ENCODE results near the gene GGTLC2. TPM values are rescaled to one million over a fixed set of nuclear protein-coding genes. Genes with fewer than 3 reads are reported as not detected.
"Not testable (repeated sequence)": the region's sequence is repeated elsewhere in the genome, so short reads cannot be mapped to it uniquely, and the experiment has no call there.

The GGTLC2 gene
- not detected in 2 replicates for total RNA-seq

DNA sequence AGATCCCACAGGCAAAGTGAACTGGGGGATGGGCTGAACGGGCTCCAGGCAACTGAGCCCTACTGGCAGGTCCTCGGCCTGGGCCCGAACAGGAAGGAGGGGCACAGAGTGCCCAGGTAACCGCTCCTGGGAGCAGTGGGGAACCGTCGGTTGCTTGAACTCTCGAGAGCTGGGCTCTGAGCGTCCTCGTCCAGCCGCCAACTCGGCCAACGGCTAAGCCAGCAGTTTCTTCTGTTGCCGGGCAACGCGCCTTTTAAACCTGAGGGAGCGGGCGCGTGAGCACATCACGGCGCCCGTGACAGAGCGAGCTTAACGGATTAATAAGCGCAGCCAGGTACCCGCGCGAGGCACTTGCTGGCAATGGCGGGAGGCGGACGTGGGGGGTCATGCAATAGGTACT lies at the start of gene GGTLC2:
Gene GGTLC2, plus strand, starts transcription at position 301 of the 400 bp plus-strand sequence. CDS start 1,732 bp downstream, outside the sequence.
- not testable (repeated sequence) for DNase-seq (ENCODE audit: extremely low read depth, low read depth, low spot score)

DNA sequence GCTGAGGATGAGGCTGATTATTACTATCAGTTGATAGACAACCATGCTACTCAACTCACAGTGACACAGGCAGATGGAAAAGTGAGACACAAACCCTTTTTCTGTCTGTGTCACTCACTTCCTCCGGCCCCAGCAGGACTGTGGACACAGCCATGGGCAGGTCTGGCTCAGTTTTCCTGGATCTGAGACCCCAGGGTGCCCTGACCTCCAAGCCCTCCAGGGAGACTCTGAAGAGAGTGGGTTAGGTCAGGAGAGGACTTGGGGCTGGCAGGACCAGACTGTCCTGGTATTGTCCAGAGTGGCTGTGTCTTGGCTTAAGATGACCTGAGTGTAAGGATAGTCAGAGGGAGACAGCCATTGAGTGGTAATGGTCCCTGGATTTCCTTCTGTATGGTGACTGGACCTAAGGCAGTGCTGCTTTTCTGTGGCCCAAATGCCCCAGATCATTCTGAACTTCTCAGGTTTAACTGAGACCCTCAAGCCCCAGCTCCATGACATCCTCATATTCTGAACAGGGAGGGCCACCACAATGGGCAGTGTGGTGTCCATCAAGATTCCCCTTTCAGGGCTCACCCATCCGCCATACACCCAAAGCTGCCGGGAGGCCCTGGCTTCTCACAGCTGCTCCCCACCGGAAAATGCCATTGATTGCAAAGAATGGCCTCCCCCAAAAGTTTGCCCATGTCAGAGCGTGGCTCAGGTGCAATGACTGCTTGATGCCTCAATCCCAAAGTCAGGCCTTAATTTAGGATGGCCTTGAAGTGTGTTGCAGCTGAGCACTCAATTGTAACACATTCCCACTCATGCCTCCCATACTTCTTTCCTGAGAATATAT lies 49.2 kb upstream of the GGTLC2 start:
- DNase-seq (ENCODE audit: extremely low read depth, low read depth, low spot score) = no peak

DNA sequence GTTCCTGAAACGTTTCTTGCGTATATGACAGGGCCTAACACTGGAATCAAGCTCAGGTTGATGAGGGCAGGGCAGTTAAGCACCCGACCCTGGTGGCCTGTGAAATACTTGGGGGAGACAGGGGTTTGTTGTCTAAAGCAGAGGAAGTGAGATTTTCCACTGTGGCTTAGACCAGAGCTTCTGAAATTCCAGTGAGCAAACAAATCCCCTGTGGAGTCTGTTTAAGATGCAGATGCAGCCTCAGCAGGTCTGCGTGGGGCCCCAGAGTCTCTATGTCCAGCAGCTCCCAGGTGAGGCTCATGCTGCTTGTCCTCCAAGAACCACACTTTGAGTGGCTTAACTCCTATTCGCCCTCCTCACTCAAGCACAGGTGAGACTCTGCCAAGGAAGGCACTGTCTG lies 46.3 kb upstream of the GGTLC2 start:
- DNase-seq (ENCODE audit: extremely low read depth, low read depth, low spot score) = no peak

DNA sequence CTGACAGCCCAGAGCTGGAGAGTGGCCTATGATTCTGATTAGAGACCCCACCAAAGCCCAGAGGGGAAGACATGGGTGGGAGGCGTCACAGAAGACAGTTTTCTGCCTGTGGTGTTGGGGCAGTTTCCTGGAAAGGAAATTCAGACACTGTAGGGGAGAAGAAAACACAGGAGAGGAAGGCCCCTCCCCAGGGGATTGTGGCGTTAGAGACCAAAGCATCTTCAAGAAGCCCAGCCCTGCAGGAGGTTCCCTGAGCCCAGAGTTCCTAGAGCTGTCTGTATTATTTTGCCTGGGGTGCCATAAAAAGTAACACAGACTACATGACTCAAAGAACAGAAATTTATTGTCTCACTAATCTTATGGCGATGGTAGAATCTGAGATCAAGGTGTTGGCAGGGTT lies 45.2 kb upstream of the GGTLC2 start:
- DNase-seq (ENCODE audit: extremely low read depth, low read depth, low spot score) = no peak

DNA sequence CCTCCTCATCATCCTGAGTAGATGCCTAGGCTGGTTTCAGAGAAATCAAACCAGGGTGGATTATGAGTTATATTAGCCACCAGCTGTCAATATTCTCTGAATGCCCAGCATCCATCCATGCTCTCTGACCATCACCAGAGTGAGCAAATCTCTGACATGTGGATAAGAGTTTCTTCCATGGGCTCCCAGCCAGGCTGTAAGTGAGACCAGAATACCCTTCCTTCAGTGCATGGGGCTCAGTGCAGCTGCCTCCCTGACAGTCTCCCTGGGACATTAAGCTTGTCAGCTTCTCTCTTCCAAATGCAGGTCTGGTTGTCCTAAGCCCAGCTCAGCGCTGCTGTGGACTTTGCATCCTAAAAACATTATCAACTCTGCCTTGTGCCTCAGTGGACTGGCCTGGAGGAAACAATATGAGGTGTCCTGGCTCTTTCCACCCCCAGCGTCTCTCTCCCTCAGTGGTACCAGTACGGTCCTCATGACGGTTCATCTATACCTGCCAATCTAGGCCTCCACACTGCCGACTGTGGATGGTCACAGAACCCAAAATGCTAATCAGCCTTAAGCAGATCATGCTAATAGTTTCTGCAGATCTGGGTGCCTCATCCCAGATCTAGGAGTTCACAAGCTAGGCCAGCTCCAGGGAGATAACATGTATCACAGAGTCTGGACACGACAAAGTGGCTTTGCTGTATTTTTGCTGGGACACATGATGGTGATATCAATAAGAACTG lies 43.7 kb upstream of the GGTLC2 start:
- DNase-seq (ENCODE audit: extremely low read depth, low read depth, low spot score) = no peak

DNA sequence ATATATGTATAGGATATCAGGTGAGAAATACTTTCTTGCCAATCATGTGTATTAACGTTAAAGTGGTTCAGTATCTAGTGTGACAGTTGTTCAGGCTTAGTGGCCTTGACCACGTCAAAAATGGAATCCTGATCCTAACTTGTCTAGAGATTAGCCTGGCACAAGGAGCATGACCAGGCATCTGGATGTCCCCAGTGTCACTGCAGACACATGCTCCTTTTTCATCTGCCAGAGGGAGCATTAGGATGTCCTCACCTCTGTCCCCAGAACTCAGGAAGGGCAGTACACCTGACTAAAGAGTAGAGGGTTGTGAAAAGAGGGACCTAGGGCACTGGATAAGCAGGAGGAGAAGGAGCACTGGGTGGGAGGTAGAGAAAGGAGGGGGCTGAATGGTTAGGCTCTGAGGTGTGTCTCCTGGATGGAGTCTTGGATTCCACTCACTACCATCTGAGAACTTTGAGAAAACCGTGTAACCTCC lies 40.9 kb upstream of the GGTLC2 start:
- DNase-seq (ENCODE audit: extremely low read depth, low read depth, low spot score) = no peak

DNA sequence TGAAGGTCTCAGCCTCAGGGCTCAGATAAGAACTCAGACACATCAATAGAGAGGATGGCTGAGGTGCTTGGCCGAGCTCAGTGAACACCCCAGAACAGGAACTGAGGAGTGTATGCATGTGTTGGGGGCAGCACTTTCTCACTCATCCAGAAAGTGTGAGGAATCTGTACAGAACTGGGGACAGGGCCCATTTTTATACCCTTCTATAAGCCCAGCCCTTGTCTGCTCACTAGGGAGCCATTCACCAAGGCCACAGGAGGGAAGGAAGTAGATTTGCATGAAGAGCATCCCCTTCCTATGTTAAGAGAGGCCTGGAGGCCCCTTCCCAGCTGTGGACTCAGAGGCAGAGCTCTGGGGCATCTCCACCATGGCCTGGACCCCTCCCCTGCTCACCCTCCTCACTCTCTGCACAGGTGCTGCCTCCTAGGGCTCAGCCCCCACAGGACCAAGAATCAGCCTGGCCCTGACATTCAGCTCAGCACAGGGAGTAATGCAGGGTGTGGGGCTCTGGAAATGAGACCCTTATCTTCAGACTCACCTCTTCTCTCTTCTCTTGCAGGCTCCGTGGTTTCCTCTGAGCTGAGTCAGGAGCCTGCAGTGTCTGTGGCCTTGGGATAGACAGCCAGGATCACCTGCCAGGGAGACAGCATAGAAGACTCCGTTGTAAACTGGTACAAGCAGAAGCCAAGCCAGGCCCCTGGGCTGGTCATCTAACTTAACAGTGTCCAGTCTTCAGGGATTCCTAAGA lies 39.9 kb upstream of the GGTLC2 start:
- no peak for DNase-seq (ENCODE audit: extremely low read depth, low read depth, low spot score)

DNA sequence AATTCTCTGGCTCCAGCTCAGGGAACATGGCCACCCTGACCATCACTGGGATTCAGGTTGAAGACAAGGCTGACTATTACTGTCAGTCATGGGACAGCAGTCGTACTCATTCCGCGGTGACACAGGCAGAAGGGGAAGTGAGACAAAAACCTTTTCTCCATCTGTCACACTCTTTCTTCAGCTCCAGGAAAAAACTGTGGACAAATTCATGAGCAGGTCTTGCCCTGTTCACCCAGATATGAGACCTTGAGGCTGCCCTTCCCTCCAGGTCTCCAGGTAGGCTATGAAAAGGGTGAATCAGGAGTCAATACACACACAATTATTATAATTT lies 39.4 kb upstream of the GGTLC2 start:
- DNase-seq (ENCODE audit: extremely low read depth, low read depth, low spot score) = no peak

DNA sequence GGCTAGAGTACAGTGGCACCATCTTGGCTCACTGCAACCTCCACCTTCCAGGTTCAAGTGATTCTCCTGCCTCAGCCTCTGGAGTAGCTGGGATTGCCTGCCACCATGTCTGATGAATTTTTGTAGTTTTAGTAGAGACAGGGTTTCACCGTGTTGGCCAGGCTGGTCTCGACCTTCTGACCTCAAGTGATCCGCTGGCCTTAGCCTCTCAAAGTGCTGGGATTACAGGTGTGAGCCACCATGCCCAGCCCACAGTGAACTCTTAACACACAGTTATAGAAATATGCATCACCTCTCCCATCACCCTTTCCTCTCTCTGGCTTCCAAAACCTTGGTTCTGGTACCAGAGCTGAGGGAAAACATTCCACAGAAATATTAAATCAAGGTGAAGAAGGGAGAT lies 36.4 kb upstream of the GGTLC2 start:
- not testable (repeated sequence) for DNase-seq (ENCODE audit: extremely low read depth, low read depth, low spot score)

DNA sequence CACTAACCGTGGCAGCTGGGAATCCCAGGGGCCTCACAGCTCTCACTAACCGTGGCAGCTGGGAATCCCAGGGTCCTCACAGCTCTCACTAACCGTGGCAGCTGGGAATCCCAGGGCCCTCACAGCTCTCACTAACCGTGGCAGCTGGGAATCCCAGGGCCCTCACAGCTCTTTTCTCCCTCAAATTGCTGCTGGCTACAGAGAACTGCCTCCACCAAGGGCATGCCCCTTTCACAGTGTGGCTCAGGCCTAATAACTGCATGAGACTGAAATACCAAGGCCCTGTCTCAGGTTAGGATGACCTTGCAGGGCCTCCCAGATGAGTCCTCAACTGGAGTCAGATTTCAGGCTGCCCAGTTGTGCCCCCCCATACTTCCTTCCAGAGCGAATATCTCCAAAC lies 35.1 kb upstream of the GGTLC2 start:
- no peak for DNase-seq (ENCODE audit: extremely low read depth, low read depth, low spot score)

DNA sequence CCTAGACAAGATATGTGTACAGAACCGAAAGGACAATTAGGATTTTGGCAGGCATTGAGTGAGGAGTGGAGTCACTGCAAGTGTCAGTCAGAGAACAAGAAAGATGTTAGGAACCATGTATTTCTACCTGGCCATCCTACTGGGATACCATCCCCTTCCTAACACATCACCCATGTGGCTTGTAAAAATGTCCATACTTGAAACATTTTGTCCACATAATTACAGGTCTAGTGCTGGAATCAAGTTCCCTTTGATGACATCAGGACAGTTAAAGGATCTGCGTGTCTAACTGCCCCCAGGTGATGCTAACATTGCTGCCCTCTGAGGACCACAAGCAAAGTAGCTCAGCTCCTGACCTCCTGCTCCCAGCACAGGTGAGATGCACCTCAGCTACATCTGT lies 31.9 kb upstream of the GGTLC2 start:
- DNase-seq (ENCODE audit: extremely low read depth, low read depth, low spot score) = no peak

DNA sequence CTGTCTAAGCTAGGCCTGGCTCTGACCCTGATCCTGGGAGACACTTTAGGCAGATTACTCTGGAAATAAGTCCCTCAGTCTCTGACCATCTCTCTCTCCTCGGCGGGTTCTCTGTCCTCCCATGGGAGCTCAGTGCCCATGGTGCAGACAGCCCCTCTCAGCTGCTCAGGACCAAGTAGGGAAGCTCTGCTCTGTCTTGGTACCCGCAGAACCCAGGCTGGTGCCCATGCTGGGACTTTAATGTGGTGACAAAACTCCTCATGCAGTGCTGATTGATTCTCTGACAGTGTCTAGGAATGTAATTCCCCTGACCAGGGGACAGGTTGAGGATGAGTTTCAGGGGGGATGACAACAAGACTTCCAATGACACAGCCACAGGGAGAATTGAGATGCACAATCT lies 30.3 kb upstream of the GGTLC2 start:
- no peak for DNase-seq (ENCODE audit: extremely low read depth, low read depth, low spot score)

DNA sequence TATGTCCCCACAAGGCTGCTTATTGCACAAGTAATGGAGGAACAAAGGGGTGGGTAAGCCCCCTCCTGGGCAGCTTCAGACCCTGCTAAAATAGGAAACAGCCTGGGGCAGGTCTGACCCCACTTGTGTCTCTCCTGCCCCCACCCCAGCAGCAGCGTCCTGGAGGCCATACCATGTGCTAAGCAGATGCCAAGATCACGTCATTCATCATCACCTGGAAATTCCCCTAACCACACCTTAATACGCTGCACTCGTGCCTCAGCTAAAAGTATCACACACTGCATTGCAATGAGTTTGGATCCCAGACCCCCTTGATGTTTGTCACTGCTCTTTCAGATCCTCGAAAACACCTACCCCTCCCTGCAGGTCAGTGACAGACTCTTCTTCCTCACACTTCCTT lies 27.8 kb upstream of the GGTLC2 start:
- no peak for DNase-seq (ENCODE audit: extremely low read depth, low read depth, low spot score)

DNA sequence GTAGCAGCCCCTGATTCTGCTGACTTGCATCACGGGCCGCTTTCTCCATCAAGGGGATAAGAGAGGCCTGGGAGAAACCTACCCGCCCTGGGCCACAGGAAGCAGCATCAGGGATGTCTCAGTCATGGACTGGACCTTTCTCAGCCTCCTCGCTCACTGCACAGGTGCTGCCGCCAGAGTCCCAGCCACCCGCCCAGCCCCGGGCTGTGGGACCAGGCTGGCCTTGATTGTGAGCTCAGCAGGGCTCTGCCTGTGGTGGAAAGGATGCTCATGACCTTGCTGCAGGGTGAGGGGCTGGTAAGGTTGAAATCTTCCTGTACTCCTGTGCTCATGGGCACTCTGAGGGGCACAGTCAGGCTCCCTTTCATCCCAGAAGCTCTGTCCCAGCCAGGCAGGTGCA lies 26.0 kb upstream of the GGTLC2 start:
- no peak for DNase-seq (ENCODE audit: extremely low read depth, low read depth, low spot score)

DNA sequence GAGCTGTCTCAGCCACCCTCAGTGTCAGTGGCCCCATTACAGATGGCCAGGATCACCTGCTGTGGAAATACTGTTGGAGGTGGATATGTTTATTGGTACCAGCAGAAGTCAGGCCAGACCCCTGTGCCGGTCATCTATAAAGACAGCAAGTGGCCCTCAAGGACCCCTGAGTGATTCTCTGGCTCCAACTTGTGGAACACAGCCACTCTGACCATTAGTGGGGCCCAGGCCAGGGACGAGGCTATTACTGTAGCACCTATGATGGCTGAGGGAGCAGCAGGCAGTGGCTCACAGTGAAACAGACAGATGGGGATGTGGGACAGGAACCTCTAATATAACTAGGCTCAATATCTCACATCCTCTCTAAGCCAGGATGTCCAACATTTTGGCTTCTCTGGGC lies 25.5 kb upstream of the GGTLC2 start:
- no peak for DNase-seq (ENCODE audit: extremely low read depth, low read depth, low spot score)

DNA sequence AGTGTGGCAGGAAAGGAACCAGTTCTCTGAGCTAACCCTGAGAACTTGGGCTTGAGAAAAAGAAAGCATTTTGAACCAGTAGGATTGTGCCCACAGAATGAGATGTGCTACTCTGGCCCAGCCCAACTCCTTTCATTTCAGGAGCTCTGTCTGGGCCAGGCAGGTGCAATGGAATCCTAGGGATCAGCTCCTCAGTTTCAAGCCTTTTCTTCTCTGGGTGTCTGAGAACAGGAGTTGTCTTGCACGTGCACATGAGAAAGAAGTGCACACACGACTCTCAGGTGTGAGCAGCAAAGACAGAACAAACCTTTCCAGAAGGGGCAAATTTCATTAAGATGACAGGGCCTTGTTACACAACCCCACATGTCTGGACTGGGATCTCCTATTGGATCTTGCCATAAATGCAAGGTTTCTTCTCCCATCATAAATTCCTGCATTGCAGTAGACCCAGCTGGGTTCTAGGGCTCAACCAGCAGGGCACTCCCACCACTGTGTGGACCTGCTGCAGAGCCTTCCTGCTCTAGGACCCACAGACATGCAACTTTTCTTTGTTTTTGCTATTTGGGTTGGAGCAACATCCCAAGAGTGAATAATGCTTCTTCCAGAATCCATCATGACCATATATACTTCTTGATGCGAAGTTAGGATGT lies 24.5 kb upstream of the GGTLC2 start:
- DNase-seq (ENCODE audit: extremely low read depth, low read depth, low spot score) = no peak

DNA sequence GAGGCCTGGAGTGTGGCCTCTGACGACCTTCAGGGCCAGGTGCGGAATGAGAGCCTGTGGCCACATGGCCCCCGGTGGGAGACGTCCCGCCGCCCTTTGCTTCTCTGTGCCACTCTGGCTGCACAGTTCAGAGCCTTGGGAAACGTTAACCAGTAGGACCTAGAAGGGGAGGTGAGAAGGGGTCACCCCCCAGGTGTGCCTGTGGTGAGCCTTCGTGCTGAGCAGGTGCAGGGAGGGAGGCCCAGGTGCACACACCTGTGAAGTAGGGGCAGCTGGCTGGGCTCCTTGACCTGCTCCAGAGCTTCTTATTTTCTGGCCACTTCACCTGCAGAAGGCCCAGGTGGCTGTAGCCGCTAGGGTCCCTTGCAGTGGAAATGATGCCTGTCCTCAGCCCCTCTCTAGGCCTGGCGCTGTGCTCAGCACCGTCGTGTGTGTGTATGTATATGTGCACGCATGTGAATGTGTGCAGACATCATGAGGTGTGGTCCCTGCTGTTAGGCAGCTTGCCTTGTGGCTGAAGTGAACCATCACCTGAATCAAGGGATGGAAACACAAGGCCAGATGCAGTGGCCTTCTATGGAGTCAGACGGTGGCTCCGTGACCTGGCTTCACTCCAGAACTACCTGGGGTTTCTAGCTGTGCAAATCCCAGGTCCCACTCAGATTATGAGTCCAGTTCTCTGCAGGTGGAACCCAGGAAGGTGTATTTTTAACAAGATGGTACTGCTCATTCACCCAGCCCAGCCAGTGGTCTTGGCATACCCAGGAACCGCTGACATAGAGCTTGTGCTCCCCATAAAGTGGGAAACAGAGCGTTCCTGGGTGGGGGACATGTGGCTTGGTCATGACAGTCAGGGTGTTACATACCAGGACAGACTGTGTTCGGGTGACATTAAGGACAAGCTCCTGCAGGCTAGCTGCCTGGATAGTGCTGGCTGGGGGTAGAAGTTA lies 15.6 kb upstream of the GGTLC2 start:
- DNase-seq (ENCODE audit: extremely low read depth, low read depth, low spot score) = not testable (repeated sequence)

DNA sequence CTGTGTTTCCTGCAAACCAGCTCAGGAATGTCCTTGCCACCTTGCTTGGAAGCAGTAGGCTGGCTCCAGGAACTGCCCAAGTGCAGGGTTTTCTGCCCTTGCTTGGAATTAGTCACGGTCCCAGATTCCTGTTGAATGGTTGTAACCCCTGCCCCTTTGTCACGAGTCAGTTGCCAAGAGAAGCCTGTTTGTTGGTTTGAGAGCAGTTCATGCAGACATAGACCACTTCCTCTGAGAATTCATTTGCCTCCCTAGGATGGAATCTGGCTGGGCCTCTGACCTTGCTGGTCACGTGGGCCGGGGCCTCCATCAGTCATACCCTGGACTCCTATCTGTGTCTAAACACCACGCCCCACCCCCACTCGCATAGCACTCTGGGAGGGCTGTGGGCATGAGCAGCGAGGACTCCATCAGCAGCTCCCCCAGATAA lies 13.2 kb upstream of the GGTLC2 start:
- peak; percentile 2 for DNase-seq (ENCODE audit: extremely low read depth, low read depth, low spot score)

DNA sequence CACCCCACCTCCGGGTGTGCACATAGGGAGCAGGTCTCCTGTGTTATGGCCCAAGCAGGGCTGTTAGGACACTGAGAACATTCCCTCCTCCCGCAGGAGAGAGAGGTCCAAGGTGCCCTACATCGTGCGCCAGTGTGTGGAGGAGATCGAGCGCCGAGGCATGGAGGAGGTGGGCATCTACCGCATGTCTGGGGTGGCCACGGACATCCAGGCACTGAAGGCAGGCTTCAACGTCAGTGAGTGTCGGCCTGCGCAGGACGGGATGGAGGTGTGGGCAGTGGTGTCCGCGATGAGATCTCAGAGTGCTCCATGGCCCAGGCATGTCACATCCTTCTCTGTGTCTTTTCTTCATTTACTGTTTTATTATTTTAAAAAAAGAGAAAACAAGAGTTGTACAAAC lies 12.2 kb upstream of the GGTLC2 start:
- not testable (repeated sequence) for DNase-seq (ENCODE audit: extremely low read depth, low read depth, low spot score)

DNA sequence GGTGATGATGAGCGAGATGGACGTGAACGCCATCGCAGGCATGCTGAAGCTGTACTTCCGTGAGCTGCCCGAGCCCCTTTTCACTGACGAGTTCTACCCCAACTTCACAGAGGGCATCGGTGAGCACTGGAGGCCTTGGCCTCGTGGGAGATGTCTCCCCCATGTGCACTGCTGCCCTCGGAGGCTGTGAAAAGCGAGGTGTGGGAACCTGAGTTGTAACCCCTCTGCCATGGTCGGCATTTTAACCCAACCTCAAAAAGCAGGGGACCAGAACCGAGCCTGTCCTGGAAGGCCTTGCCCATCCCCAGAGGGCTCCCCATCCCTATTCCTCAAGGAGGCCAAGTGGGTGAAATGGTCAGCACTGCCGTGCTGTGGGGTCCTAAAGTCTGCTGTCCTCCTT lies 10.9 kb upstream of the GGTLC2 start:
- DNase-seq (ENCODE audit: extremely low read depth, low read depth, low spot score) = not testable (repeated sequence)

Measured in glomerular endothelial cell (primary cell).